ENCODE results near the gene CTIF. TPM values are rescaled to one million over a fixed set of nuclear protein-coding genes. Genes with fewer than 3 reads are reported as not detected.
"Not testable (repeated sequence)": the region's sequence is repeated elsewhere in the genome, so short reads cannot be mapped to it uniquely, and the experiment has no call there.

The CTIF gene
- total RNA-seq, 1 donor from 2014 or later = 81.9 TPM

GRCh38 chr18:48649231-48649630, 110.4 kb downstream of the CTIF start:
- ATAC-seq (no peak), DNase-seq (ENCODE audit: low spot score) (no peak)
- intact Hi-C loops (cut with DNase I) = no loop called here

DNA sequence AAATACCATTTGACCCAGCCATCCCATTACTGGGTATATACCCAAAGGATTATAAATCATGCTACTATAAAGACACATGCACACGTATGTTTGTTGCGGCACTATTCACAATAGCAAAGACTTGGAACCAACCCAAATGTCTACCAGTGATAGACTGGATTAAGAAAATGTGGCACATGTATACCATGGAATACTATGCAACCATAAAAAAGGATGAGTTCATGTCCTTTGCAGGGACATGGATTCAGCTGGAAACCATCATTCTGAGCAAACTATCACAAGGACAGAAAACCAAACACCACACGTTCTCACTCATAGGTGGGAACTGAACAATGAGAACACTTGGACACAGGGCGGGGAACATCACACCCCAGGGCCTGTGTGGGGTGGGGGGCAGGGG, 115.8 kb downstream of the CTIF start:
- DNase-seq (ENCODE audit: low spot score); ATAC-seq; intact Hi-C loops (cut with DNase I): not testable (repeated sequence)

GRCh38 chr18:48655508-48655907, 116.7 kb downstream of the CTIF start:
- ATAC-seq (peak; percentile 43), DNase-seq (ENCODE audit: low spot score) (no peak)
- intact Hi-C loops (cut with DNase I) = no loop called here

GRCh38 chr18:48656176-48656575, 117.3 kb downstream of the CTIF start:
- DNase-seq (ENCODE audit: low spot score) (no peak), ATAC-seq (no peak)
- intact Hi-C loops (cut with DNase I) = no loop called here

- no peak for DNase-seq (ENCODE audit: low spot score)
- intact Hi-C loops (cut with DNase I) = no loop called here
- no peak for ATAC-seq
These were observed 117.8 kb downstream of the CTIF start for GRCh38 chr18:48656582-48656981.

DNA sequence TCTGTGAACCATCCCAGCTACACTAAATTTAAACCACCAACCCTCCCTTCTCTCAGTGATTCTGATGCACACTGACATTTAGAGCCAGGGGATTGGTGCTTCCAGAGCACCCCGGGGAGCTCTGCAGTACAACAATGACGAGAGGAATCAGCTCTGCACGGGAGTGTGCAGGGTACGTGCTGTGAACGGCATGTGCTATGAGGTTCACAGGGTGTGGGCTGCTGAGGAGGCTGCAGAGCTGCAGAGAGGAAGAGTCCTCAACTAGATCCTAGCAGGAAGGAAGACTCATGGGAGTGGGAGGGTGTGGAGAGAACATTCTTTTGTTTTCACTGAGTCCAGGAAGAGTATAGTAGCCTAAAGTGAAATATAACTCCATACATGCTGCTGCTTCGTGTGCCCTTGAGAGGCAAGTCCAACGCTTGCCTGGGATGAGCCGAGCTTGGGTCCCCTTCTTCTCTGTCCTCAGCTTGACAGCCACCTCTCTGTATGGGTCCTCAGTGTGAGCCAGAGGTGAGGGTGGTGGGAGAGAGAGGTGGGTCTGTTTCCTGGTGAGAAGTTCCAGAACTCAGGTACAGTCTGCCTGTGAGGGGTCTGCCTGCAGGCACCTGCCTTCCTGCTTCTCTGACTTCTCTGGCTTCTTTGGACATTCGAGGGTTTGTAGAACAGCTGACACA, 118.8 kb downstream of the CTIF start:
- peak; percentile 94 for ATAC-seq
- intact Hi-C loops (cut with DNase I) = no loop called here
- no peak for DNase-seq (ENCODE audit: low spot score)

- intact Hi-C loops (cut with DNase I) = no loop called here
- DNase-seq (ENCODE audit: low spot score) = no peak
- ATAC-seq = no peak
These were observed 119.9 kb downstream of the CTIF start for GRCh38 chr18:48658721-48659120.

DNA sequence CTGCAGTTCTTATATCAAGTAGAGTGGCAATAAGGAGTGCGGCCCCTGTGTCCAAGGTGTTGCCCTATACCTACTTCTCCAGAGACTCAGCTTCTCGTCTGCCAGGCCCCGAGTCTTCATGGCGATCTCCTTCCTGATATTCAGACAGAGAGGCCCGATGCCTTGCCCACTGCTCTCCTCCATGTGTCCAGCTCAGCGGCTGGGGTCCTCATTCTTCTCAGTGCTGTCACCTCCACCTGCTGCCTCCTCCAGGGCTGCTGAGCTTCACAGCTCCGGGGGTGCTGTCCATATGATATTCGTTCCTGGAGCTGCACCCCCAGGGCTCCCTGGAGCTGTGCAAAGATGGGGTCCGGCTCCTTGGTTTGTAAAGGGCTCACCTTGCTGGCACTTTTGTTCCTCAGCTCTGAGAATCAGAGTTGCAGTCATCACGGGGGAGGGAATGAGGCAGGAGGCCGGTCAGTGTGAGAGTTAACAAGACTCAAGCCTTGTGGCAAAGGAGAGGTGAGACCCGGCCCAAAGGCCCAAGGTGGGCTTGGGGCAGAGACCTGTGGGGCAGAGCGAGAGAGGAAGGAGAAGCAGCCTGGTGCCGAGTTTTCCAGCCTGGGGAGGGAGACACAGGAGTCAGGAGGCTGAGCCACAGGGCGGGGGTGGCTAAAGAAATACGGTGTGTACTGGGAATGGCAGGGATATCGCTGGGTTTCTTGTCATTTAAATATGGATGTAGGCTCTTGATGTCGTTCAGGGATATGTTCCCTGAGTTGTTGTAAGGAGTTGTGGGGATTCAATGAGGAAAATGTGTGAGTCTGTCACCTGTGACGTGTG, 120.6 kb downstream of the CTIF start:
- intact Hi-C loops (cut with DNase I) = loop anchor here (5.0 kb wide), 1 partner anchor 182 kb away; no protein-coding TSS in a partner anchor
- no peak for DNase-seq (ENCODE audit: low spot score)

DNA sequence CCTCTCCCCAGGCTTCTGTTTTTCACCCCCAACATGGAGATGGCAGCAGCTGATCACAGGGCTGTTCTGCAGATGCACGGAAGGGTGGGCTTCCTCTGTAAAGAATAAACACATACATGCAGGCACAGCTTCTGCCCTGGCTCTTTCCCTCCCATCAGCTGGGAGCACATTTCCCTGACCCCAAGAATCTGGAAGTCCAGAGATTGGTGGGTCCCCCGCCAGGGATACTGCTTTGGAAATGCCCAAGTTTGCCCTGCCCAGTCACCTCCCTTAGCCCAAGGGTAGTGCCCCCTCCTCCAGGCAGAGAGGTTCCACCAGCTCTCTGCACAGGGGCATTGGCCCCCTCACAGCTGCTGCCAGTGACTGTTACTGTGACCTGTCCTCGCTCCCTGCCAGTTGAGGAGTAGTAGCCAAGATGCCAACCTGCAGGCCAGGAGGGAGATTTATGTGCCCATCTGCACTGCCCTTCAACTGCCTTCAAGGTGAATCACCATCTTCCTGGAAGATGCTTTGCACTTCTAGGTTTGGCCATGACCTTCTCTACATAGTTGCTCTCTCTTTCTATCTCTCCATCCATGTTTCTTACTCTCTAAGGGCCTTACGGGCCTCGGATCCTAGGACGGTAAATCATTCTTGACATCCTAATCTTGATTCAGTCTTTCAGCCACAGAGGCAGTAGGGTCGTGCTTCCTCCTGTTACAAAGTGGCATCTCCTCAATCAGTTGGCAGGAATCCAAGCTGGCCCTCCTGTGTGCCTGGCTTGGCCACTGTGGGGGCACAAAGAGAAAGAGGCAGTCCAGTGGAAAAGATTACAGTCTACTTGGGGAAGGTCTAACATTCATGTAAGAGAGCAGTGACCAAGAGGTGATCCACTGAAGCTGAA, 121.8 kb downstream of the CTIF start:
- no peak for ATAC-seq
- no peak for DNase-seq (ENCODE audit: low spot score)

More for the DNA sequence above, 120.6 kb downstream of the CTIF start:
- no peak for ATAC-seq

DNA sequence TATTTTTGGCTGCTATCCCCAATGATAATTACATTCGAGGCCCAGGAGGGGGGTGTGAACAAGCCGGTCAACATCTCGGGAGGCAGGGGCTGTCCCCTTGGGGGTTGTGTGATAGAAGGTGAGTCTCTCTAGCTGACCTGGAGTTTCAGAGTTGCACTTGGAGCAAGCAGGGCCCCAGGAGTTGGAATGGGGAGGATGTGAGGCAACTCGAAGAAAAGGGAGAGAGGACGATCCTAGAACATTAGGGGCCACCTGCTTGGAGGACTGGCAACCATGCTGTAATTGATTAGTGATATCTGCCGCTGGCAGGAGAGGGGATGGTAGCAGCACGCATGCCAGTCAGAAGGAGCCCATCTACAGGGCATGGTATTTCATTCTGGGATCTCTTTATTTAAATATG, 122.6 kb downstream of the CTIF start:
- ATAC-seq = no peak
- DNase-seq (ENCODE audit: low spot score) = no peak
- intact Hi-C loops (cut with DNase I) = loop anchor here (5.0 kb wide), 1 partner anchor 184 kb away; no protein-coding TSS in a partner anchor

More for the DNA sequence above, 121.8 kb downstream of the CTIF start:
- intact Hi-C loops (cut with DNase I) = loop anchor here (5.0 kb wide), 1 partner anchor 183 kb away; no protein-coding TSS in a partner anchor

DNA sequence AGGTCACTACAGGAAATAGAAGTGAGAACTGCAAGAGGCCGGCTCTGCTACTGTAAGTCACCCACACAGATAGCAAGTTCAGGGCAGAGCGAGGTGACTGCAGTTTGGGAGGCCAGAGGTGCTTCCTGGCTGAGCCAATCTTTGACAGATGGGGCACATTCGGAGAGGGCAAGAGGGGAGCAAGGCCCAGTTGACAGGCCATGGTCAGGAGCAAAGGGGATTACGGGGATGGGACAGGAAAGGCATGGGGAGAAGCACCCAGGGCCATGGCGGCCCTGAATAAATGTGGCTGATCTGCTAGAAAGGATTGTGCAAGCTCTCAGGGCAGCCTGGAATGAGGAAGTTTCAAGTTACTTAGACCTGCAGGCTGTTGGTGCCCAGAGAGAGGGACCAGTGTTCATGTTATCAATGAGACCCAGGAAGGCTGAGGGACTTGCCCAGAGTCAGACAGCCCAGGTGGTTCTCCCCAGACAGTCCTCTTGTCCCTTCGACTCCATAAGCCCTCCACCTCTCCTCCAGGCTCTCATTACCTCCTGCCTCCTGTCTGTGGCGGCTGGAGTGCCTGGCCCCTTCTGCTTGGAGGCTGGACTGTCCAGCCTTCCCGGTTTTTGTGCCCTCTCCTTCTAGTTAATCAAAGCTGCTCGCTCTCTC, 123.3 kb downstream of the CTIF start:
- no peak for ATAC-seq
- intact Hi-C loops (cut with DNase I) = loop anchor here (5.0 kb wide), 1 partner anchor 185 kb away; no protein-coding TSS in a partner anchor
- no peak for DNase-seq (ENCODE audit: low spot score)

GRCh38 chr18:48663096-48663930, 124.5 kb downstream of the CTIF start:
- ATAC-seq (peak; percentile 11), DNase-seq (ENCODE audit: low spot score) (no peak)
- intact Hi-C loops (cut with DNase I) = loop anchor here (5.0 kb wide), 1 partner anchor 186 kb away; no protein-coding TSS in a partner anchor

DNA sequence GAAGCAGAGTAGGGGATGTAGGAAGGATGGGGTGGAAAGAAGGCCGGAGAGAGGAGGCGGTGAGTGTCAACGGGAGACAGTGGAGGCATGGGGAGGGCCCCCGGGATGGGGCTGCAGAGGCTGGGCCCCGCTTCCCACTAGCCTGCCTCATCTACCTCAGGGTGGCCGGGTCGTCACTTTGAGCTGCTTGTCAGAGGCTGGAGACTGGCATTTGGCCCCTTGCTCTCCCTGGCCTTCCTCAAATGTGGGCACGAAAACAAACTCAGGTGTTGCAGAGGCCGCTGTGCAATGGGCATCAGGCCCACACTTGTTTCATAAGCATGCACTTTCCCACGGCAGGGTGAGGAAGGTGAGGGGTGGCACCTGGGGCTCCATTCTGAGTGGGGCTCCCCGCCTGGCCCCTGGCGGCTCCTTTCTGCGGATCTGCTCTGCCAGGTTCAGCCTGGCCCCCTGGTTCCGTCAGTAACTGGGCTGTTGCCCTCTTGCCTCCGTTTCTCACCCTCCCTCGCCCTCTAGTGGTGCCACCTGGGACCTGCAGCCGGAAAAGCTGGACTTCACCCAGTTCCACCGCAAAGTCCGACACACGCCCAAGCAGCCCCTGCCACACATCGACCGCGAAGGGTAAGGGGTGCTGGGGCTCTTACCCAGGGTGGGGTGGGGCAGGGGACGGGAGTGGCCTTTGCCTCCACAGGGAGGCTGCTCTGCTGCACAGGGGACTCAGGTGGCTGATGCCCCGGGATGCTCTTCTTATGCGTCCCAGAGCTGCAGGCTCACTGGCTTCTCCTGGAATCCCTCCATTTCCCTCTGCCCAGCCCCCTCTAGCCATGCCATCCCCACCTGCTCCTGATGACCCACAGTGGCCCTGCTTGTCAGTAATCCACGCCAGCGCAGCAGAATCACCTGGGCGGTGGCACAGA, 125.4 kb downstream of the CTIF start:
- peak; percentile 64 for ATAC-seq
- intact Hi-C loops (cut with DNase I) = loop anchor here (5.0 kb wide), 1 partner anchor 187 kb away; no protein-coding TSS in a partner anchor
- DNase-seq (ENCODE audit: low spot score) = peak; percentile 88

DNA sequence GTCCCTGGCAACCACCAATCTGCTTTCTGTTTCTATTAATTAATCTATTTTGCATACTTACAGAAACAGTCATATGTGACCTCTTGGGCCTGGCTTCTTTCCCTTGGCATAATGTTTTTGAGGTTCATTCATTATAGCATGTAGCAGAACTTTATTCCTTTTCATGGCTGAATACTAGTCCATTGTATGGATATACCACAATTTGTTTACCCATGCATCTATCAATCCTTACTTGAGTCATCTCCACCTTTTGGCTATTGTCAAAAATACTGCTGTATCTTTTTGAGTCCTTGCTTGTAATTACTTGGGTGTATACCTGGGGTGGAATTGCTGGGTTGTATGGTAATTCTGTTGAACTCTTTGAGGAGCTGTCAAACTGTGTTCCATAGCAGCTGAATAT, 126.8 kb downstream of the CTIF start:
- ATAC-seq = no peak
- no peak for DNase-seq (ENCODE audit: low spot score)
- intact Hi-C loops (cut with DNase I) = no loop called here

DNA sequence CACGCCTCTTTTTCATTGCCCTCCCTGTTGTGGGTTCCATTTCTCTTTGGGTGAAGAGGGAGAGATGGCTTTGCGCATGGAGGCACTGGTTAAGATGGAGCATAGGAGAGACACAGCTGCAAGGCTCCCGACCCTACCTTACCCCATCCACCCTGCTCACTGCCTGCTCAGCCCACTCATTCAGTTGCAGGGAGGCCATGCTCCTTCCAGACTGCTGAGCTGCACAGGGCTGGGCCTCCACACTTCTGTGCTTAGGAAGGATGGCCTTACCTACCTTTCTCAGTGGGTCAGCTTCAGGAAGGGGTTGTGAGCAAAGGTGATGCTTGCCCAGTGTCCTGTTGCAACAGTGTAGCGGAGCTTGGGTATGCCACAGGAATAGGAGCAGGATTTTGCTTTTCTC, 127.8 kb downstream of the CTIF start:
- DNase-seq (ENCODE audit: low spot score) = no peak
- no peak for ATAC-seq
- intact Hi-C loops (cut with DNase I) = no loop called here

DNA sequence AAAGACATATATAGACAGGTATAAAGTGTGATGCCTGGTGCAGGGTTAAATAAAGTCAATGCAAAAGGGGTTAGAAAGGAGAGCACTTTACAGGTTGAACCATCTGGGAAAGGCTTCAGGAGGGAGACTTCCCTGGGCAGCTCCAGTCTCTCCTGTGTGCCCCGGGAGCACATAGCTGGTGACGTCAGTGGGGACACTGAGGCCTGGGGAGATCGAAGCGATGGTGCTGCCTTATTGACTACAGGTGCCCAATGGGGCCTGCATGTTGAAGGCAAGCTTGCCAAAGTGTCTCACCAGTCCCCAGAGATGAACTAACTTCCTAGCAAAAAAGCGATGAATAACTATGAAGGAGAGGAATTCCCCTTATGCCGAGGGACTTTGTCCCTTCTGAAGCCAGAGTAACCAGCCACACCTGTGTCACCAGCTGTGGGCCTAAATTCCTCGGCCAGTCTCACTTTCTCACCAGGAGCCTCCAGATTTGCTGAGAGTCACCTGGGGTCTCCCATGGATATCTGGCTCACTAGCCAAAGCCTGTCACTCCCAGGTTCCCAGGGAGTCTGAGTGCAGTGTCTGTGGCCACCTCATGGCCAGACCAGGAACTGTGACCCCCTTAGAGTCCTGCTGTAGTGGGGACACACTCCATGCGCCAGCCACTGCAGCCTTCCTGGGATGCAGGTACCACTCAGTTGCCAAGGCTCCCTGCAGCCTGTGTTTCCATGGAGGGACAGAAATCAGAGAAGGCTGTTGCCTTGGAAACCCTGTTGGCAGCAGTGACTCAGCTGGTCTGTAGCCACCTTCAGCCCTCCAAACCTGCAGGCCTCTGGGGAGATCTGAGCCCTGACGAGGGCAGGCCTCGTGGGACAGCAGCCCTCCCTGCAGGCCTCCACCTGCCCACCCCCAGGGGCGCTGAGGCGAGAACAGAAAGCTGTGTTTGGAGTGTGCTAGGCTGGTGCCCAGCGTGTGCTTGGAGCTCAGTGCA, 128.7 kb downstream of the CTIF start:
- DNase-seq (ENCODE audit: low spot score) = no peak
- intact Hi-C loops (cut with DNase I) = no loop called here
- ATAC-seq = no peak

Data from sciatic nerve (tissue), 2 donors.